K562 (cell line): ENCODE data around the gene SLC35B1. TPM values are rescaled to one million over a fixed set of nuclear protein-coding genes. Genes with fewer than 3 reads are reported as not detected.

ENCODE experiments used
- ATAC-seq: fragments of 200-7000 bp; cut with Tn5 transposase; 3 replicates; pipeline ENCODE4 v1.9.1; 2020; ENCODE audit warnings: moderate library complexity
- BruUV-seq: library from RNA; stranded (reverse); fragments of 400-500 nt; replicated peaks from 2 replicates; lab custom pipeline; 2021; lab: Mats Ljungman, UMichigan
- CTCF ChIA-PET: fragments of 300-600 bp; formaldehyde crosslinking; extraction: SDS; loops from one replicate; lab custom pipeline; 2021; ENCODE audit warnings: low intra/inter-chr PET ratio; lab: Yijun Ruan, JAX
- POLR2A ChIA-PET: fragments of 300-600, 350-650 bp; sonication (Branson Sonifier 250); formaldehyde crosslinking; extraction: SDS; loops from one replicate; lab custom pipeline; 2021; ENCODE audit warnings: antibody characterized with exemption, inconsistent platforms; lab: Yijun Ruan, JAX
- DNase-seq, 4 experiments: peaks; one replicate each; pipeline versions ENCODE4 v3.0.0 to v3.0.0-alpha.2; 2011 to 2018; ENCODE audit warnings: low spot score in 3 of 4, mixed read lengths in 3 of 4; ENCODE audit errors: extremely low read depth in 1 of 4
- FAIRE-seq: peaks from 2 replicates; lab custom pipeline; 2011; peaks lifted over from hg19 to GRCh38; lab: Jason Lieb, UNC
- H2AFZ ChIP-seq: 2 replicates; pipeline ENCODE4 v1.6.0; 2011; ENCODE audit warnings: low read depth, low read length, control low read depth, inconsistent platforms
- H3K27ac ChIP-seq: fragments of 200-600 bp; 3 replicates; pipeline ENCODE4 v1.8.0; 2011; ENCODE audit warnings: low read depth, mild to moderate bottlenecking, control low read depth, inconsistent platforms, low read length, moderate library complexity, mixed read lengths; ENCODE audit errors: extremely low read depth
- H3K27me3 ChIP-seq, 2 experiments: fragments of 300-600 bp in 1 of 2; 2 replicates in 1 of 2; 3 replicates in 1 of 2; pipeline versions ENCODE4 v1.6.0 to v1.8.0; 2011; ENCODE audit warnings: inconsistent platforms in 2 of 2, low read length in 2 of 2, mild to moderate bottlenecking in 1 of 2, mixed read lengths in 1 of 2, moderate library complexity in 1 of 2; ENCODE audit not compliant: control insufficient read depth in 2 of 2, insufficient read depth in 2 of 2
- H3K36me3 ChIP-seq: fragments of 300-600 bp; 3 replicates; pipeline ENCODE4 v1.8.0; 2011; ENCODE audit warnings: mild to moderate bottlenecking, low read length, inconsistent platforms; ENCODE audit not compliant: control insufficient read depth, insufficient read depth
- H3K4me1 ChIP-seq, 2 experiments: fragments of 200-600 bp in 1 of 2; replicated peaks in 1 of 2; 2 replicates in 1 of 2; 3 replicates in 1 of 2; pipeline versions ENCODE4 v1.5.1 to v1.8.0; 2011; ENCODE audit warnings: inconsistent platforms in 2 of 2, low read length in 2 of 2, mild to moderate bottlenecking in 1 of 2, mixed read lengths in 1 of 2, moderate library complexity in 1 of 2; ENCODE audit not compliant: control insufficient read depth in 2 of 2, insufficient read depth in 2 of 2
- H3K4me2 ChIP-seq: 2 replicates; pipeline ENCODE4 v1.6.1; 2011; ENCODE audit warnings: low read length, control low read depth, inconsistent platforms, mixed read lengths; ENCODE audit not compliant: insufficient read depth
- H3K4me3 ChIP-seq: fragments of 200-600 bp; sonication (generic), shearing (Covaris generic); 2 replicates; pipeline ENCODE4 v1.5.1; 2016; ENCODE audit warnings: control low read depth, inconsistent platforms
- H3K79me2 ChIP-seq: fragments of 200-600 bp; 3 replicates; pipeline ENCODE4 v1.8.0; 2011; ENCODE audit warnings: low read length, inconsistent platforms; ENCODE audit not compliant: control insufficient read depth, insufficient read depth
- H3K9ac ChIP-seq, 2 experiments: 2 replicates each; pipeline versions ENCODE4 v1.6.0 to v1.6.1; 2011; ENCODE audit warnings: low read depth in 2 of 2, low read length in 2 of 2, control low read depth in 1 of 2, inconsistent platforms in 1 of 2, mild to moderate bottlenecking in 1 of 2, mixed read lengths in 1 of 2; ENCODE audit not compliant: insufficient read depth in 1 of 2
- H3K9me1 ChIP-seq: one replicate; pipeline ENCODE4 v1.6.0; 2011; ENCODE audit warnings: inconsistent platforms, mild to moderate bottlenecking, low read length, moderate library complexity; ENCODE audit not compliant: control insufficient read depth, insufficient read depth
- H3K9me3 ChIP-seq: replicated peaks from 2 replicates; pipeline ENCODE4 v1.5.1; 2011; ENCODE audit warnings: low read depth, low read length, inconsistent platforms; ENCODE audit not compliant: control insufficient read depth, insufficient read depth
- H4K20me1 ChIP-seq: replicated peaks from 2 replicates; pipeline ENCODE4 v1.6.1; 2011; ENCODE audit warnings: low read length, inconsistent platforms, mixed read lengths; ENCODE audit not compliant: control insufficient read depth, insufficient read depth
- EGR1 ChIP-seq: fragments of 450-650 bp; conservative IDR thresholded peaks from 2 replicates; pipeline ENCODE4 v1.6.1; 2017; ENCODE audit warnings: mild to moderate bottlenecking
- HDAC3 ChIP-seq: fragments of 450-650 bp; IDR thresholded peaks from 2 replicates; pipeline ENCODE4 v1.6.1; 2018; ENCODE audit warnings: borderline replicate concordance, mild to moderate bottlenecking, moderate library complexity; ENCODE audit not compliant: partially characterized antibody
- STAG1 ChIP-seq: sonication (generic); formaldehyde crosslinking; IDR thresholded peaks from 2 replicates; pipeline ENCODE4 v1.5.0; 2020; ENCODE audit warnings: missing genetic modification reagents, borderline replicate concordance
- WGBS: fragments of 100-300 bp; shearing (Covaris generic); methylation state at CpG from one replicate; pipeline ENCODE4 v1.1.6; 2016; ENCODE audit warnings: low coverage, mixed read lengths; ENCODE audit not compliant: insufficient coverage; ENCODE audit errors: missing lambda C conversion rate; 5-methylcytosine and 5-hydroxymethylcytosine counted together
- in situ Hi-C: fragments of 300-500 bp; cut with MboI; formaldehyde crosslinking; loops from 4 replicates; pipeline ENCODE4 v1.15.0; 2018; ENCODE audit warnings: inconsistent platforms, mixed read lengths
- intact Hi-C: fragments of 100-400 bp; cut with micrococcal nuclease; formaldehyde crosslinking; loops from 2 replicates; pipeline ENCODE4 v1.14.2; 2022
- polyA plus RNA-seq, 8 experiments: library from polyadenylated mRNA; depleted of rRNA in 4 of 8; stranded (reverse) in 5 of 8; unstranded in 3 of 8; fragments of >200 nt; fragmentation: Nextera tagmentation in 2 of 8; fragmentation: Illumina TruSeq in 1 of 8; extraction: Ambion mirVana in 2 of 8; extraction: Trizol in 1 of 8; gene quantifications; 2 replicates each; pipeline versions ENCODE4 v1.2.1 to v1.2.3, GENCODE V29; 2011 to 2014; ENCODE audit warnings: inconsistent platforms in 1 of 8, missing spikeins in 1 of 8
- total RNA-seq, 7 experiments: library from RNA; depleted of rRNA in 6 of 7; stranded (reverse); fragments of >200 nt in 6 of 7; fragmentation: Illumina TruSeq in 2 of 7; extraction: Trizol in 2 of 7; gene quantifications; 2 replicates each; pipeline versions ENCODE4 v1.2.1 to v1.2.3, GENCODE V29; 2011 to 2021; ENCODE audit warnings: low replicate concordance in 1 of 7

SLC35B1 gene
- total and polyA plus RNA-seq, 9 of the 15 experiments (the other 6 are each of a cell fraction or from before 2014, with no cell fraction given) = 51.4 to 87.9 (median 66.3) TPM

- no peak for FAIRE-seq
- Histone ChIP-seq H3K4me1 (peaks cover 0 to 4% of the 10 kb centered on the region in 2 experiments; a peak in 1 of 5 replicates), H3K4me2 (no peak overlapping the region), H4K20me1 (no peaks in the 10 kb centered on the region; the same call in 1 of the 2 replicates), H3K4me3 (no peak overlapping the region), H3K27me3 (no peaks in the 10 kb centered on the region; a peak in 1 of 5 replicates), H3K9me3 (no peaks in the 10 kb centered on the region), H3K36me3 (peaks cover 13% of the 10 kb centered on the region; the same call in 2 of the 3 replicates), H3K27ac (no peak overlapping the region), H3K79me2 (no peaks in the 10 kb centered on the region), H3K9ac (0 out of 4 replicates have a peak overlapping the region, but pooled peaks of 1 of the 2 experiments have one; percentile 6), H2AFZ (peak overlapping the region; percentile 2; the same call in 1 of the 2 replicates), H3K9me1 (no peaks in the 10 kb centered on the region)
- ChIA-PET CTCF (interaction anchor here (0.5 to 8.1 kb wide), 6 partner anchors 11 to 397 kb away, joined by 3 to 167 read pairs (median 14); partner anchors contain the start of genes NXPH3 and SLC35B1), POLR2A (interaction anchor here (0.7 to 2.0 kb wide), 6 partner anchors 11 to 131 kb away, joined by 3 to 5 read pairs (median 4); partner anchors contain the start of gene SLC35B1)
- no peak for DNase-seq
- 40% methylated on average over 8 of the region's 8 CpGs for WGBS
- intact Hi-C loops (loop anchor here (5.0 to 10.0 kb wide), 2 partner anchors 281 to 301 kb away; partner anchors contain the start of genes DLX3 and PHB1), in situ Hi-C loops (loop anchor here (5.0 kb wide), 2 partner anchors 124 to 284 kb away; partner anchors contain the start of gene PHB1)
- BruUV-seq = no TSS peak
- ATAC-seq = no peak
- TF ChIP-seq STAG1 (no peak), HDAC3 (no peak), EGR1 (peak; percentile 46)
These were observed 11.5 kb downstream of the SLC35B1 start for GRCh38 chr17:49696233-49696761.
